Mesendoderm (in vitro differentiated cells): ENCODE results near the gene FRMD4B.

Experiments
- DNase-seq: peaks from one replicate; pipeline ENCODE4 v3.0.0; 2013
- H2AK5ac ChIP-seq: 2 replicates; pipeline ENCODE4 v1.6.1; 2013; ENCODE audit warnings: low read length, inconsistent platforms
- H2BK120ac ChIP-seq: 2 replicates; pipeline ENCODE4 v1.6.1; 2013; ENCODE audit warnings: low read depth, mild to moderate bottlenecking, low read length, moderate library complexity, mixed read lengths
- H2BK15ac ChIP-seq: replicated peaks from 2 replicates; pipeline ENCODE4 v1.6.1; 2013; ENCODE audit warnings: low read depth, mild to moderate bottlenecking, moderate library complexity
- H2BK5ac ChIP-seq: 2 replicates; pipeline ENCODE4 v1.6.1; 2013; ENCODE audit warnings: low read length, inconsistent platforms
- H3K18ac ChIP-seq: 2 replicates; pipeline ENCODE4 v1.6.1; 2013; ENCODE audit warnings: mild to moderate bottlenecking, low read length, mixed read lengths
- H3K23ac ChIP-seq: one replicate; pipeline ENCODE4 v1.6.1; 2013; ENCODE audit warnings: low read length
- H3K27ac ChIP-seq: 2 replicates; pipeline ENCODE4 v1.5.1; 2013; ENCODE audit warnings: low read depth, mild to moderate bottlenecking, inconsistent platforms, low read length, moderate library complexity
- H3K27me3 ChIP-seq: 2 replicates; pipeline ENCODE4 v1.6.1; 2013; ENCODE audit warnings: low read length, control low read depth, mild to moderate bottlenecking, inconsistent platforms; ENCODE audit not compliant: insufficient read depth, poor library complexity
- H3K36me3 ChIP-seq: 2 replicates; pipeline ENCODE4 v1.6.1; 2013; ENCODE audit warnings: low read length, inconsistent platforms; ENCODE audit not compliant: control insufficient read depth, insufficient read depth
- H3K4ac ChIP-seq: one replicate; pipeline ENCODE4 v1.6.1; 2013; ENCODE audit warnings: low read depth, mild to moderate bottlenecking, low read length, moderate library complexity
- H3K4me1 ChIP-seq: 2 replicates; pipeline ENCODE4 v1.6.1; 2013; ENCODE audit warnings: low read depth, low read length, inconsistent platforms; ENCODE audit not compliant: control insufficient read depth
- H3K4me2 ChIP-seq: 2 replicates; pipeline ENCODE4 v1.6.1; 2013; ENCODE audit warnings: low read length
- H3K4me3 ChIP-seq: 2 replicates; pipeline ENCODE4 v1.5.1; 2013; ENCODE audit warnings: mild to moderate bottlenecking, low read length
- H3K56ac ChIP-seq: one replicate; pipeline ENCODE4 v1.6.1; 2013; ENCODE audit warnings: low read length
- H3K79me1 ChIP-seq: 2 replicates; pipeline ENCODE4 v1.6.1; 2013; ENCODE audit warnings: low read length, inconsistent platforms
- H3K79me2 ChIP-seq: 2 replicates; pipeline ENCODE4 v1.6.1; 2013; ENCODE audit warnings: mild to moderate bottlenecking, low read length; ENCODE audit not compliant: control insufficient read depth, insufficient read depth
- H3K9ac ChIP-seq: 2 replicates; pipeline ENCODE4 v1.6.1; 2013; ENCODE audit warnings: low read length, inconsistent platforms
- H4K5ac ChIP-seq: one replicate; pipeline ENCODE4 v1.6.1; 2013; ENCODE audit warnings: low read length
- H4K8ac ChIP-seq: one replicate; pipeline ENCODE4 v1.6.1; 2013; ENCODE audit warnings: low read depth, mild to moderate bottlenecking, control low read depth, low read length, moderate library complexity
- WGBS: extraction: QIAGEN DNeasy Blood & Tissue Kit; methylation state at CpG from one replicate; pipeline ENCODE4 v1.1.7; 2013; ENCODE audit warnings: low lambda C conversion rate, missing lambda C conversion rate; ENCODE audit not compliant: insufficient coverage; ENCODE audit errors: extremely low coverage; 5-methylcytosine and 5-hydroxymethylcytosine counted together

The FRMD4B gene

DNA sequence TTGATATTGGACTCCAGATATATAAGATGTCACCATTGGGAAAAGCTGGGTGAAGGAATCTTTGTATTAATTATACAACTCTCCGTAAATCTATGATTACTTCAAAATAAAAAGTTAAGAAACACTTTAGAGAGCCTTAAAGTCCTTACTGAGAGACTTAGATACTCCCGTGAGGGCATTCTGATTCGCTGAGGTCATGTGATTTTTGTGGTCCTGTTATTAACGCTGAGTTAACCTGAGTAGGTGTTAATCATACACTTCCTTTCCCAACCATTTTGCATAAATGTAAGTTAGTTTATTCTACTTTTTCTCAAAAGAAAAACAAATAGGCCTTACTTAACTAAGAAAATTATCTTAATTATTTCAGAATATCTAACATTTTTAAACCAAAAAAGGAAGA, 196.4 kb downstream of the FRMD4B start:
- Histone ChIP-seq H3K27ac (no peak overlapping the region), H3K18ac (no peak overlapping the region), H3K4ac (no peak overlapping the region), H3K79me1 (no peaks in the 10 kb centered on the region), H3K4me2 (no peak overlapping the region), H4K8ac (no peak overlapping the region), H3K23ac (no peak overlapping the region), H2BK120ac (no peak overlapping the region), H2BK15ac (no peak overlapping the region), H3K79me2 (no peaks in the 10 kb centered on the region), H3K4me1 (no peaks in the 10 kb centered on the region), H3K36me3 (no peaks in the 10 kb centered on the region), H3K4me3 (no peak overlapping the region), H4K5ac (no peak overlapping the region), H3K9ac (no peak overlapping the region), H3K56ac (no peak overlapping the region), H2AK5ac (no peak overlapping the region), H2BK5ac (no peak overlapping the region), H3K27me3 (no peaks in the 10 kb centered on the region)
- DNase-seq, result peak; percentile 20
- WGBS, result no CpG with 5 or more reads among the region's 4 CpGs

DNA sequence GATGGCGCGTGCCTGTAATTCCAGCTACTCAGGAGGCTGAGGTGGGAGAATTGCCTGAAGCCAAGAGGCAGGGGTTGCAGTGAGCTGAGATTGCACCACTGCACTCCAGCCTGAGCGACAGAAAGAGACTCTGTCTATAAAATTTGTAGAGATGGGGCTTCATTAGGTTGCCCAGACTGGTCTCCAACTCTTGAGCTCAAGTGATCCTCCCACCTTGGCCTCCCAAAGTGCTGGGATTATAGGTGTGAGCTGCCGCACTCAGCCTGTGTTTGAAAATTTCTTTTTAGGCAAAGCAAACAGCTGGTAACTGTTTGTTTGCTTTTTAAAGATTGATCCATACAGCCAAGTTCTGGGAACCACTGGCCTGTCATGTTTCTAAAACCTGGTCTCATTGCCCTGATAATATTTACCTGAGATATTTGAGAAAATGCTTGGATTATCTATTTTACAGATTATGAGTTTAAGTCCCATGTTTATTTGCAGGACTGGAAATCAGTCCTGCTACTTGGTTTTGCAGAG, 199.3 kb downstream of the FRMD4B start:
- Histone ChIP-seq H4K5ac (no peak overlapping the region), H3K27ac (no peak overlapping the region), H2BK15ac (no peak overlapping the region), H3K36me3 (no peaks in the 10 kb centered on the region), H3K9ac (no peak overlapping the region), H3K18ac (no peak overlapping the region), H3K23ac (no peak overlapping the region), H3K4me1 (no peaks in the 10 kb centered on the region), H3K27me3 (no peaks in the 10 kb centered on the region), H4K8ac (no peak overlapping the region), H3K4me3 (no peak overlapping the region), H2AK5ac (no peak overlapping the region), H3K79me2 (no peaks in the 10 kb centered on the region), H2BK5ac (no peak overlapping the region), H3K79me1 (no peaks in the 10 kb centered on the region), H2BK120ac (no peak overlapping the region), H3K56ac (no peak overlapping the region), H3K4me2 (no peak overlapping the region), H3K4ac (no peak overlapping the region)
- WGBS, result no CpG with 5 or more reads among the region's 4 CpGs
- DNase-seq, result no peak

DNA sequence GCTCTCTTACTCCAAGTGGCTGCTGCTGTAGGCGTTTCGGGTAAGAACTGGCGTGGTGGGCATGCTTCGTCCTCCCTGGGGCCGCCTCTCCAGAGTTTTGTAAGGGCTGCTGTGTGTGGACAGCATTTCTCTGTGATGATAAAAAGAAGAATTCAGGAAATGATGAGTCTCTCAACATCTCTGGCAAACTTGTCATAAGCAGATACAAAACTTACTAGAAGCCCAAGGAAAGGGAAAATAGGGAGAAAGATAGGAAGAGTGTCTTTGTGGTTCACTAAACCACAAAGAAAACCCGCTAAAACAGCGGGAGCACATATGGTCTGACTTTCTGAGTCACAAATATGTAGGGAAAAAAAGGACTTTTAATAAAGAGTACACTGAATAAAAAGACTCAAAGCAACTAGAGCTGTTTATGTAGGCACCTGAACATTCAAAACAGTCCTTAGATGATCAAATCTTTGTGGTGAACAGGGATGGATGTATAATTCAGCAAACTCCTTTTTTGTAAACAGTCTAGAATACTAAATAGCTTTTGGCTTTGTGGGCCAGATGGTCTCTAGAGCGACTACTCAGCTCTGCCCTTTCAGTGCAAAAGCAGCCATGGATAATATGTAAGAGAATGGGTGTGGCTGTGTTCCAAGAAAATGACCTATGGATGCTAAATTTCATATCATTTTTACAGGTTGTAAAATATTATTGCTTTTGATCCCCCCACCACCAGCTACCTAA, 203.1 kb downstream of the FRMD4B start:
- H3K56ac ChIP-seq, result no peak overlapping the region
- no peak overlapping the region for H3K18ac ChIP-seq
- H3K27ac ChIP-seq, result no peak overlapping the region
- no peak overlapping the region for H3K4ac ChIP-seq
- no peak for DNase-seq
- no peaks in the 10 kb centered on the region for H3K4me1 ChIP-seq
- H3K79me1 ChIP-seq, result no peaks in the 10 kb centered on the region
- H3K36me3 ChIP-seq, result peaks cover 2% of the 10 kb centered on the region
- H4K8ac ChIP-seq, result no peak overlapping the region
- H2BK15ac ChIP-seq, result no peak overlapping the region
- no peak overlapping the region for H3K4me2 ChIP-seq
- no peak overlapping the region for H4K5ac ChIP-seq
- no peak overlapping the region for H3K23ac ChIP-seq
- no peak overlapping the region for H2BK5ac ChIP-seq
- no peaks in the 10 kb centered on the region for H3K79me2 ChIP-seq
- no peak overlapping the region for H3K9ac ChIP-seq
- no CpG with 5 or more reads among the region's 8 CpGs for WGBS
- no peaks in the 10 kb centered on the region for H3K27me3 ChIP-seq
- H2AK5ac ChIP-seq, result no peak overlapping the region
- H2BK120ac ChIP-seq, result no peak overlapping the region
- H3K4me3 ChIP-seq, result no peak overlapping the region

DNA sequence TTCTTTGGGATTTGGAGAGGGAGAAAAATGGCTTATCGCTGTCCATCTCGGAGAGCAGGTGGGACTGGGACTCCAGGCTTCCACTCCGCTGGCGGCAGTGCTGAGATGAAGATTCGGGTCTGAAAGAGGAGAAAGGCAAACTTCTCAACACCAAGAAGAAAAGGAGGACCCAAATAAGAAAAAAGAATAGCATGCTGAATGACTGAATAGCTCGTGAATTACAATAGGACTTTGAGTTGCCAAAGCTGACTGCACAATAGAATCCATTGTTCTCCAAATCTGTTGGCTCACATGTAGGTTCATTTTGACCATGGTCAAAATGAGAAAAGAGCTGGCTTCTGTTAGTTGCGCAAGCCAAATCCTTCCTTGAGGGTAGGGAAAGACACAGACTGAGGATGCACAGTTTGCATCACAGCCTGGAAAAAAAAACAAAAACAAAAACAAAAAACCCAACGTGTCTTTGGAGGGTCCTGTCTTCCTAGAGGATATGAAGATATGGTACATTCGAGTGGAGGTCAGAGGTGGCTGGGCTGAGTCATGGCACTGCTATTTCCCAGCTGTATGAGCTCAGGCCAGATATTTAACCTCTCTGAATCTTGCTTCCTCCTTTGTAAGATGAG, 204.2 kb downstream of the FRMD4B start:
- no CpG with 5 or more reads among the region's 9 CpGs for WGBS
- H2AK5ac ChIP-seq, result no peak overlapping the region

DNA sequence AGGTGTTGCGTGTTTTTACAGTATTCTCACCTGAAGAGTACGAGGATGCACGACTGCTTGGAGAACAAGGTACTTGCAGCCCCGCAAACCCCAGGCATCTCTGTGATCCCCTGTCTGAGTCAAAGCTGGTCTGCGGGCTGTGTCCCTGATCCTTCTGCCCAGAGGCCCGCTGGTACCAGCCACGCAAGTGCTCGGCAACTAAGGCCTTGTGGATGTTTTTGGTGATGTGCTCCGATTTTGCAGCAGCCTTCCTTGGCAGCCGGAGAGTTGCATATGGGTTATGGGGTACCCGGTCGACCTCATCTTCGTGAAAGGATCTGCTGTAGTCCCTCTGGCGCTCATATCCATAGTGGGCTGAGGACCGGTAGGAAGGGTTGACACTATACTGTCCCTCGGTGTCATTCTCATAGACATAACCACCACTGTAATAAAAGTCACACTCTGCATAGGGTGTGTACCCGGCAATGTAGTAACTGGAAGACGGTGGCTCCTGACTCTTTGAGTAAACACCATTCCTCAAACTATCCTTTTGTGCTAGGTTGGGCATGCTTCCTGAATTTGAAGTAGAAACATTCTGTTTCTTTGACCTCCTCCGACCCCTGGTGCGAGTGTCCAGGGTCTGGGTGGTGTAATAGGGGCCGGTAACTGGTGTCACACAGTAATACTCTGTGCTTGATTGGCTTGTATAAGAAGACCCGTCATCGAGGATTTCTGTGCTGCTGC, 204.9 kb downstream of the FRMD4B start:
- Histone ChIP-seq H3K36me3 (peaks cover 2% of the 10 kb centered on the region), H3K4me1 (no peaks in the 10 kb centered on the region), H3K4me3 (no peak overlapping the region), H2BK5ac (no peak overlapping the region), H3K23ac (no peak overlapping the region), H3K27me3 (no peaks in the 10 kb centered on the region), H4K5ac (no peak overlapping the region), H3K18ac (no peak overlapping the region), H4K8ac (no peak overlapping the region), H2BK15ac (no peak overlapping the region), H3K56ac (no peak overlapping the region), H2BK120ac (no peak overlapping the region), H3K79me1 (no peaks in the 10 kb centered on the region), H3K9ac (no peak overlapping the region), H3K4ac (no peak overlapping the region), H3K79me2 (no peaks in the 10 kb centered on the region), H2AK5ac (no peak overlapping the region), H3K4me2 (no peak overlapping the region), H3K27ac (no peak overlapping the region)
- no CpG with 5 or more reads among the region's 23 CpGs for WGBS
- no peak for DNase-seq

More for the DNA sequence above, 204.2 kb downstream of the FRMD4B start:
- Histone ChIP-seq H3K4me1 (no peaks in the 10 kb centered on the region), H3K9ac (no peak overlapping the region), H4K5ac (no peak overlapping the region), H4K8ac (no peak overlapping the region), H2BK15ac (no peak overlapping the region), H3K27ac (no peak overlapping the region), H3K79me2 (no peaks in the 10 kb centered on the region), H3K4ac (no peak overlapping the region), H3K56ac (no peak overlapping the region), H2BK5ac (no peak overlapping the region), H2BK120ac (no peak overlapping the region), H3K79me1 (no peaks in the 10 kb centered on the region), H3K4me2 (no peak overlapping the region), H3K27me3 (no peaks in the 10 kb centered on the region), H3K36me3 (peaks cover 2% of the 10 kb centered on the region), H3K23ac (no peak overlapping the region), H3K4me3 (no peak overlapping the region), H3K18ac (no peak overlapping the region)
- DNase-seq, result peak; percentile 43
